Ascending aorta (tissue), 2 donors: ENCODE measurements around the gene HIF3A. TPM values are rescaled to one million over a fixed set of nuclear protein-coding genes. Genes with fewer than 3 reads are reported as not detected.
"Not testable (repeated sequence)": the region's sequence is repeated elsewhere in the genome, so short reads cannot be mapped to it uniquely, and the experiment has no call there.

Source experiments
- DNase-seq, 2 donors: peaks; one replicate each; pipeline ENCODE4 v3.0.0-alpha.2; 2019; ENCODE audit warnings: low spot score in 2 of 2
- H3K27ac ChIP-seq, 2 donors: fragments of 200-600 bp; sonication (generic); one replicate each; pipeline ENCODE4 v1.5.1; 2016 to 2017; ENCODE audit warnings: mild to moderate bottlenecking in 1 of 2
- H3K27me3 ChIP-seq: fragments of 200-600 bp; sonication (generic); one replicate; pipeline ENCODE4 v1.5.1; 2017
- H3K36me3 ChIP-seq, 2 donors: fragments of 200-600 bp; sonication (generic); one replicate each; pipeline ENCODE4 v1.5.1; 2016
- H3K4me1 ChIP-seq, 2 donors: fragments of 200-600 bp; sonication (generic); one replicate each; pipeline ENCODE4 v1.5.1; 2016 to 2017; ENCODE audit warnings: mild to moderate bottlenecking in 1 of 2
- H3K4me3 ChIP-seq, 2 donors: fragments of 200-600 bp; sonication (generic); one replicate each; pipeline ENCODE4 v1.5.1; 2016 to 2017; ENCODE audit warnings: mild to moderate bottlenecking in 1 of 2
- H3K9me3 ChIP-seq, 2 donors: fragments of 200-600 bp; sonication (generic); one replicate each; pipeline ENCODE4 v1.5.1; 2016
- intact Hi-C: fragments of 100-400 bp; cut with DNase I; formaldehyde crosslinking; loops from one replicate; pipeline ENCODE4 v1.15.1; 2023
- total RNA-seq: library from RNA; depleted of rRNA; stranded (reverse); fragments of >200 nt; gene quantifications from one replicate; pipeline ENCODE4 v1.1.0, GENCODE V29; 2016
- TF ChIP-seq, protein P1 (sequence below), 3 experiments: fragments of 200-600 bp in 2 of 3; fragments of 450-650 bp in 1 of 3; sonication (generic) in 2 of 3; IDR thresholded peaks; one replicate each; pipeline ENCODE4 v1.5.1; 2016 to 2019; ENCODE audit warnings: antibody characterized with exemption in 3 of 3, mild to moderate bottlenecking in 1 of 3, moderate library complexity in 1 of 3

The HIF3A gene
- total RNA-seq, 1 donor from 2014 or later, result 591 TPM

DNA sequence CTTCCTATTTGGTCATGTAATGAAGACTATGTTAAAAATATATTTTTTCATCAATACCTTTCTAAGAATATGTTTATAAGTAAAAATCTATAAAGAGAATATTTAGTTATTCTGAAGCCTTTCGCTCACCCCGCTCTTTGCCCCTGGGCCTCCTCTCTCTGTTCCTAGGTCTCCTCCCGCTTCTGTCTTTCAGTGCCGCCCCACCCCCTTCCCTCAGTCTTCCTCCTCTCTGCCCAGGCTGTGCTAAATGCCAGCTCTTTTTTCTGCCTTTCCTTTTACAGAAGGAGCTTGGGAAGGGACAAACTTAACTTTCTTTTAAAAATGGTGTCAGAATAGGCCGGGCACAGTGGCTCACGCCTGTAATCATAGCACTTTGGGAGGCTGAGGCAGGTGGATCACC, 22.8 kb downstream of the HIF3A start:
- peak overlapping the region in 1 of 2 donors; percentile 15 for H3K4me3 ChIP-seq
- no peaks in the 10 kb centered on the region for H3K9me3 ChIP-seq
- H3K4me1 ChIP-seq, result peaks cover 9 to 21% of the 10 kb centered on the region in 2 donors
- intact Hi-C loops, result no loop called here
- peaks cover 67 to 72% of the 10 kb centered on the region in 2 donors for H3K36me3 ChIP-seq
- TF ChIP-seq, protein P1, sequence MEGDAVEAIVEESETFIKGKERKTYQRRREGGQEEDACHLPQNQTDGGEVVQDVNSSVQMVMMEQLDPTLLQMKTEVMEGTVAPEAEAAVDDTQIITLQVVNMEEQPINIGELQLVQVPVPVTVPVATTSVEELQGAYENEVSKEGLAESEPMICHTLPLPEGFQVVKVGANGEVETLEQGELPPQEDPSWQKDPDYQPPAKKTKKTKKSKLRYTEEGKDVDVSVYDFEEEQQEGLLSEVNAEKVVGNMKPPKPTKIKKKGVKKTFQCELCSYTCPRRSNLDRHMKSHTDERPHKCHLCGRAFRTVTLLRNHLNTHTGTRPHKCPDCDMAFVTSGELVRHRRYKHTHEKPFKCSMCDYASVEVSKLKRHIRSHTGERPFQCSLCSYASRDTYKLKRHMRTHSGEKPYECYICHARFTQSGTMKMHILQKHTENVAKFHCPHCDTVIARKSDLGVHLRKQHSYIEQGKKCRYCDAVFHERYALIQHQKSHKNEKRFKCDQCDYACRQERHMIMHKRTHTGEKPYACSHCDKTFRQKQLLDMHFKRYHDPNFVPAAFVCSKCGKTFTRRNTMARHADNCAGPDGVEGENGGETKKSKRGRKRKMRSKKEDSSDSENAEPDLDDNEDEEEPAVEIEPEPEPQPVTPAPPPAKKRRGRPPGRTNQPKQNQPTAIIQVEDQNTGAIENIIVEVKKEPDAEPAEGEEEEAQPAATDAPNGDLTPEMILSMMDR (IDR thresholded peaks at IDR 0.05), result no peak
- DNase-seq, result no peak
- H3K27me3 ChIP-seq, result no peaks in the 10 kb centered on the region
- H3K27ac ChIP-seq, result peak overlapping the region; percentile 74 to 75

GRCh38 chr19:46320559-46320958, 23.7 kb downstream of the HIF3A start:
- H3K27me3 ChIP-seq, result no peaks in the 10 kb centered on the region

GRCh38 chr19:46321653-46322052, 24.8 kb downstream of the HIF3A start:
- DNase-seq, result no peak
- Histone ChIP-seq H3K4me1 (peaks cover 9 to 21% of the 10 kb centered on the region in 2 donors), H3K27me3 (no peaks in the 10 kb centered on the region), H3K36me3 (peaks cover 80% of the 10 kb centered on the region in 2 donors), H3K27ac (peak overlapping the region in 1 of 2 donors; percentile 75), H3K4me3 (no peak overlapping the region), H3K9me3 (no peaks in the 10 kb centered on the region)
- intact Hi-C loops, result no loop called here
- TF ChIP-seq, protein P1 (IDR thresholded peaks at IDR 0.05), result no peak

More at GRCh38 chr19:46320559-46320958, 23.7 kb downstream of the HIF3A start:
- TF ChIP-seq, protein P1 (IDR thresholded peaks at IDR 0.05), result no peak
- H3K36me3 ChIP-seq, result peaks cover 75 to 76% of the 10 kb centered on the region in 2 donors
- no peak for DNase-seq
- H3K4me3 ChIP-seq, result no peak overlapping the region
- H3K27ac ChIP-seq, result peak overlapping the region; percentile 74 to 75
- intact Hi-C loops, result no loop called here
- H3K9me3 ChIP-seq, result no peaks in the 10 kb centered on the region
- peaks cover 9 to 21% of the 10 kb centered on the region in 2 donors for H3K4me1 ChIP-seq

DNA sequence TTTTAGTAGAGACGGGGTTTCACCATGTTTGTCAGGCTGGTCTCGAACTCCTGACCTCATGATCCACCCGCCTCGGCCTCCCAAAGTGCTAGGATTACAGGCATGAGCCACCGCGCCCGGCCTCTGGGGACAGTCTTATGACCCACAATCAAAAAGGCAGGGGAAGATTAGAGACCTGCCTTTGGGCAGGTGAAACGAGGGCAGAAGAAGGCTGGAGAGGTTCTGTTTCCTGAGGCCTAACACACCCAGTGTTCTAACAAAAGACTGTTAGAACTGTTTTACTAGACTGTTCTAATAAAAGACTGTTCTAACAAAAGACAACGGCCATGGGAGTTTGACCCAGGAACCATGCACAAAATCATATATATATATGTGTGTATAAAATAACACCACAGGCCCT, 26.4 kb downstream of the HIF3A start:
- intact Hi-C loops, H3K4me3 ChIP-seq, DNase-seq, H3K27ac ChIP-seq, H3K27me3 ChIP-seq, H3K9me3 ChIP-seq: not testable (repeated sequence)
- Histone ChIP-seq H3K4me1 (peaks cover 9 to 18% of the 10 kb centered on the region in 2 donors), H3K36me3 (peaks cover 84 to 85% of the 10 kb centered on the region in 2 donors)

GRCh38 chr19:46324277-46324676, 27.4 kb downstream of the HIF3A start:
- Histone ChIP-seq H3K36me3 (peaks cover 90 to 91% of the 10 kb centered on the region in 2 donors), H3K27me3 (no peaks in the 10 kb centered on the region), H3K27ac (no peak overlapping the region), H3K4me1 (peaks cover 1 to 8% of the 10 kb centered on the region in 2 donors), H3K9me3 (peaks cover 0 to 6% of the 10 kb centered on the region in 2 donors), H3K4me3 (no peak overlapping the region)
- TF ChIP-seq, protein P1 (IDR thresholded peaks at IDR 0.05), result no peak
- no peak for DNase-seq
- intact Hi-C loops, result no loop called here

GRCh38 chr19:46326608-46327007, 29.8 kb downstream of the HIF3A start:
- intact Hi-C loops, result no loop called here
- no peak overlapping the region for H3K27ac ChIP-seq
- H3K4me1 ChIP-seq, result no peaks in the 10 kb centered on the region
- no peak overlapping the region for H3K4me3 ChIP-seq
- H3K9me3 ChIP-seq, result peaks cover 0 to 6% of the 10 kb centered on the region in 2 donors
- H3K27me3 ChIP-seq, result no peaks in the 10 kb centered on the region
- TF ChIP-seq, protein P1 (IDR thresholded peaks at IDR 0.05), result no peak
- H3K36me3 ChIP-seq, result peaks cover 96 to 97% of the 10 kb centered on the region in 2 donors
- DNase-seq, result no peak
